HL-60/S4 treated with phorbol 12-myristate 13-acetate at 8.2 ng/mL for 4 days and 3 days (cell line): ENCODE results near the gene FLNB.
"Not testable (repeated sequence)": the region's sequence is repeated elsewhere in the genome, so short reads cannot be mapped to it uniquely, and the experiment has no call there.

Experiments
- in situ Hi-C: fragments of 300-500 bp; cut with MboI; formaldehyde crosslinking; loops from 2 replicates; pipeline ENCODE4 v1.15.0; 2022; ENCODE audit warnings: low sequenced_read_pairs

The FLNB gene

DNA sequence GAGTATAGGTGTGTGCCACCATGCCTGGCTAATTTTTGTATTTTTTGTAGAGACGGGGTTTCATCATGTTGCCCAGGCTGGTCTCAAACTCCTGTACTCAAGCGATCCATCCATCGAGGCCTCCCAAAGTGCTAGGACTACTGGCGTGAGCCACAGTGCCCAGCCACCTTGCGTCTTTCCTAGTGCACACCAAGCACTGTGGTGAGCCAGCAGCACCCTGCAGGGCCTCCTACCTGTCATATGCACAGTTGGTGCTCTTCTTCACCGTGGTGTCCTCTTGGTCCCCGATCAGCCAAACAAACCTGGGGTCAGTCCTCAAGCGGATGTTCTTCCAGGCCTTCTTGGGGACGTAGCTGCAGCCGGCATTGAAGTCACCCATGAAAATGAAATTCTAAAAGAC is 189.4 kb downstream of the FLNB start:
- in situ Hi-C loops = no loop called here

DNA sequence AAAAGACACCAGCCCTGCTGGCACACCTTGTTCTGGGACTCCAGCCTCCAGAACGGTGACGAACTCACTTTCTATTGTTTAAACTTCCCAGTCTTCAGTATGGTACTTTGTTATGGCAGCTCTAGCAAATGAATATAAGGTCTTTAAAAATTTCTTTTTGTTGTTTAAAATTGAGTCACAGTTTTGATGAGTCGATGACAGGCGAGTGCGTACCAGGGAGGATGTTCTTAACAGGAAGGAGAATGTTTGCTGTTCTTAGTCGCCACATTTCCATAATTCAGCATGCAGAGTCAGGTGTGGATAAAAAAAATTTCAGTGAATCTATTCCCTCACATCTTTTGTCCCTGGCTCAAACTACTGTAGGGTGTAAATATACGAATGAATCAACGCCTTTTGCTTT is 190.1 kb downstream of the FLNB start:
- in situ Hi-C loops = no loop called here

DNA sequence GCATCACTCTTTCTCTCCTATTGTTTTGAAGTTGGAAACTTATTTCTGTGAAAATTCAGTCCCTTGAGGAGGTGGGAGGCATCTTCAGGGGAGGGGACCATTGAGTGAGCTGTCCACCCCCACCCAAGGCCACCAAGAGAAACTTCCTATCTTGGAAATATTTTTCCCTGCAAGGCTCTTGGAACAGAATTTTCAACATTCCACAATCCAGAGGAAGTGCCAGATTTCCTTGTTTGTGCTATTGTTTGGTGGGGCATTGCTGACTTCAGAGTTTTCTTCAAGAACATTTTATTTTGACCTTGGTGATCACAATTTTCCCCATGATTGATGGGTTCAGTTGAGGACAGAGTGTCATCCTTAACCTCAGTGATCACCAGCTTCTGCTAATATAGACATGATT is 190.6 kb downstream of the FLNB start:
- in situ Hi-C loops = no loop called here

GRCh38 chr3:58200121-58200709 is 192.0 kb downstream of the FLNB start:
- in situ Hi-C loops = no loop called here

DNA sequence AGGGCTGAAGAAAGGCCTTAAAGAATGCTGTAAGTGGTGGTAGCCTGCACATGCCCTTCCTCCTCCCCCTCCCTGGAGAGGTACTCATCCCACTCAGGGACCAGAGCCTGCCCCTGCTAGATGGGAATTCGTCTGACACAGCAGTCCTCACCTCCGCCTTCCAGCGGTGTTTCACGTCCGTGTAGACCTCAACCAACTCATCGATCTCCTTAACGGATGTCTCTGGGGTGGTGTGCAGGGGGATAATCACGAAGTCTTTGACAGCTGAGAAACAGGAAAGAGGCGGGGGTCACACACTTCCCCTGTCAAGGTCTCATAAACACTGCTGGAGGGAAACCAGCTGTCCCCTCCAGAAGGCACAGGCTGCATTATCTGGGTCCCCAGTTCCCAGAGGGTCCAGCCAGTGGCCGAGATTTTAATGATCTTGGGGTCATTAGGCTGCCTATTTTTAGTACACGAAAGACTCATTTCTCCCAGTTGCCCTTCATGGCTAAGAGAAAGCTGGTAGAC is 192.7 kb downstream of the FLNB start:
- in situ Hi-C loops = no loop called here

GRCh38 chr3:58201451-58201850 is 193.2 kb downstream of the FLNB start:
- in situ Hi-C loops = not testable (repeated sequence)

GRCh38 chr3:58202917-58203360 is 194.7 kb downstream of the FLNB start:
- in situ Hi-C loops = no loop called here

DNA sequence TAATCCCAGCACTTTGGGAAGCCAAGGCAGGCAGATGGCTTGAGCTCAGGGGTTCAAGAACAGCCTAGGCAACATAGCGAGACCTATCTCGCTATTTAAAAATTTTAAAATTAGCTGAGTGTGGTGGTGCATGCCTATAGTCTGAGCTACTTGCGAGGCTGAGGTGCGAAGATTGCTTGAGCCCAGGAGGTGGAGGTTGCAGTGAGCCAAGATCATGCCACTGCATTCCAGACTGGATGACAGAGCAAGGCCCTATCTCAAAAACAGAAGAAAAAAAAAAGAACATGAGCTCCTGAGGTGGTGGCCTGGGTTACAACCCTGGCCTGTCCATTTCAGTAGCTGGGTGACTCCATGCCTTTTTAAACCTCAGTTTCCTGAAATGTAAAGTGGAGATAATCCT is 195.3 kb downstream of the FLNB start:
- in situ Hi-C loops = no loop called here

DNA sequence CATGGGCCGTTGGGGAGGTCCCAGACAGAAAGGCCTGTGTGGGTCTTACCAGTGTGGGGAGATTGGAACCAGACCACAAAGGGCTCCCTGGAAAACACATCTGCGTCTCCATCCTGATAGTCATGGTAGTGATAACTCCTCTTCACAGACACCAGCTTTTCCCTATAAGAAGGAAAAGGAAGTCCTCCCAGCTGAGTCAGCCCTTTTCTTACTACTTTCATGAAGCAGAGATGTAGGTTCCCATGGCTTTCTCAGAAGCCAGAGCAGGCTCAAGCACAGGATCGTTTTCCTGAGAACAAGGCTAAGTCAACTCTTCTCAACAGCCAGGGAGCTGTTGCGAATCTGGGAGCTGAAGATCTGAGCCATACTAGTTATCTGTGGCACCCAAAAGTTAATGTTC is 196.5 kb downstream of the FLNB start:
- in situ Hi-C loops = no loop called here

GRCh38 chr3:58205981-58206380 is 197.8 kb downstream of the FLNB start:
- in situ Hi-C loops = no loop called here

GRCh38 chr3:58206406-58207011 is 198.3 kb downstream of the FLNB start:
- in situ Hi-C loops = no loop called here

DNA sequence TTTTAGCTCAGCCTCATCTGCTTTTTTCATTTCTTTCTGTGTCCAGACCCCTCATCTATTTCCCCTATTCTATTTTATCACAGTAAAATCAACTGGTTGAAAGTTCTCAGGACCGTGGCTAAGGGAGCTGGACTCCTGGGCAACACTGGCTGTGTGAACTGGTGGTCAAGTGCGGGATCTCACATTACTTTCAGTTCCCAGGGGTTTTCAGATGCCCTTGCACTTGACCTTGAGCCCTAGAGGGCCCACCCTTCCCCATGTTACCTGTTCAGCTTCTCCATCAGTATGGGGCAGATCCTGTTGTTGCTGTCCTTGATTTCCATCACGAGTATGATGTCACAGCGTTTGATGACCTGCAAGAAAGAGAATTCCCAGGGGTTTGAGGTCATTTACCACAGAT is 199.7 kb downstream of the FLNB start:
- in situ Hi-C loops = no loop called here

GRCh38 chr3:58209933-58210332 is 201.7 kb downstream of the FLNB start:
- in situ Hi-C loops = no loop called here

DNA sequence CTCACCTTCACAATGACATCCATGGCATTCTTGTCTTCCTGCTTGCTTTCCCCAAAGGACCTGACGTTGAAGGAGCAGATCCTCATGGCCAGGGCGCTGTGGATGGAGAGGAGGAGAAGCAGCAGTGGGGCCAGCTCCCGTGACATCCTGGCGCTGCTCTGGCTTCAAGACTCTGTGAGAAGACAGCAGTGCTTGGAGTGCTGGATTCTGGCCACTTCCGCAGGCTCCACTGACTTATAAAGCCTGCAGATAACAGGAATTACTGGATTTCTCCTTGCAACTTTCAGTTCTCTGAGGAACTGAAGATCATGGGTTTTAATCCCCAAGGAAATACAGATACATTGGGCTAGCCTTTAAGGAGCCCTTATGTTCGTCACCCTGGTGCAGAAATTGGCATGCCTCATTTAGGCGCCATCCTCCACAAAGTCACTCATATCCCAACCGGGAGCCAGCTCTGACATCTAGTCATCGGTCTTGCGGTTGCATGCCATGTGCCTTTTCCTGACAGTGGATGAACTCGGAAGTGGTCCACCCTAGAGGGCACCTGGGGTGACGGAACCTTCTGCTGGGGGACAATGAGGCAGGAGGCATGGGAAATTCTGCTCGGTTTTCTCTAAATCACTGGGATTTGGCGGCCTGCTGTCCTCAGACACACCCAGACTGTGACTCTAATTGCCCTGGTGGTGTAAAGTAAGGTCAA is 202.7 kb downstream of the FLNB start, which contains the start of gene DNASE1L3:
Gene DNASE1L3, minus strand, starts transcription at position 212 of the 700 bp plus-strand sequence. Its CDS starts 66 bp downstream, at position 146.
- in situ Hi-C loops = no loop called here

- in situ Hi-C loops = no loop called here
These were observed 206.5 kb downstream of the FLNB start for GRCh38 chr3:58214484-58215316.

- in situ Hi-C loops = no loop called here
These were observed 207.2 kb downstream of the FLNB start for GRCh38 chr3:58215317-58216025.

DNA sequence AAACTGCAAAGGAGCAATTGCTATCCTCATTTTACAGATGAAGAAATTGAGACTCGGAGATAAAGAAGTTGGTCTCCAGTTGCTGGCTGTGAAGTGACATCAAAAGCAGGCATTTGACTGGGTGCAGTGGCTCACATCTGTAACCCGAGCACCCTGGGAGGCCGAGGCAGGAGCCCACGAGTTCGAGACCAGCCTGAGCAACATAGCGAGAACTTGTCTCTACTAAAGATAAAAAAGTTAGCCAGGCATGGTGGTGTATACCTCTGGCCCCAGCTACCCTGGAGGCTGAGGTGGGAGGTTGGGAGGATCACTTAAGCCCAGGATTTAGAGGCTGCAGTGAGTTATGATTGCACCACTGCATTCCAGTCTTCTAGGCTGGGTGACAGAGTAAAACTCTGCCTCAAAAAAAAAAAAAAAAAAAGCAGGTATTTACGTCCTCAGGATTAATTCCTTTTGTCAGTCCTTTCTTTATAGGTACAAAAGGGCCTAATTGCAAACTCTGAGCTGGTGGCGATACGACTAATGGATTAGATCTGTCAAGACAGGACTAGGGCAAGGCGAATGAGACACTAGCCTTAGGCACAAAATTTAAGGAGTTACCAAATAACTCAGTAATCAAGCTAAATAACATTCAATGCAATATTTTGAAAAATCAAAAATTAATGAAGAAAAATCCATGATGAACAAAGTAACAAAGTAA is 208.4 kb downstream of the FLNB start:
- in situ Hi-C loops = no loop called here

DNA sequence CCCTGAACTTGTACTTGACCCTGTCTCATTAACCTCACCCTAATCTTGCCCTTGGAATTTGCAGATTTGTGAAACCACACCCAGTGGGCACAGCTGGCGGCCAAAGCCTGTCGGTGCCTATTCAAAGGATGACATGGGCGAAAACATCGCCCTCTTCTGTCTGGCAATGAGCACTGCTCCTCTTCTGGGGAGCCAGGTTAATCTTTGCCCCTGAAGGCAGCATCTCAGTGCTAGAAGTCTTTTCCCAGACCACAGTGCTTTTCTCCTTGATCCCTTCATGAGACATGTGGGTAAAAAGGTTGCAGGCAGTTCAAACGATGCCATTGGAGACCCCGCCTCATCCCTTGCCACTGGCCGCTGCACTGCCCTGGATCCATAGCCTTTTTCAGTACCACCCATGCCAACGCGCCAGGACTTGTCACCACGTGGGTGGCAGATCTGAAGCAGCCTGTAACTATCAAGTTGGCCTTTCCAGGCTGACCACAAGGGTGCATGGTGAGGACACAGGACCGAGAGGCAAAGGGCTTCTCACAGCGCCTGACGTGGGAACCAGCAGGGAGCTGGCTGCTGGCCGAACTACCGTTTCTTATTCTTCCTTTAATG is 209.1 kb downstream of the FLNB start:
- in situ Hi-C loops = no loop called here

- in situ Hi-C loops = no loop called here
These were observed 210.7 kb downstream of the FLNB start for GRCh38 chr3:58218904-58219303.
